ENCODE measurements around the gene MYO5C. TPM values are rescaled to one million over a fixed set of nuclear protein-coding genes. Genes with fewer than 3 reads are reported as not detected.

The MYO5C gene
- total RNA-seq, 1 experiment from 2014 or later, result 28.2 TPM

DNA sequence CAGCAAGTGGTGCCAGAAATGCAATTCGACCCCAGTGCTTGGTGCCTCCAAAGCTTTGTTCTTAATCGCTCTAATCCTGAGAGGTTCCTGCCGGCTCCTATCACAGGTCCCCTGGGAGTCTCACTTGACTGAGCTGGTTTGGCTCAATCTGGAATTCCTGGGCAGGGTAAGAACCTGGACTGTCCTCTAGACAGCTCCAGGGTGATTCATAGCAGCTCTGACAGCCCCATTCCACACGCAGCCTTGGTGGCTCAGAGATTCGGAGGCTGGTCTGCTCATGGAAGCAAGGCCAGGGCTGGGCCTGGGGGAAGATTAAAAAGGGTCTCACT, 37.9 kb downstream of the MYO5C start:
- H3K4me1 ChIP-seq (ENCODE audit: control insufficient read depth, insufficient read depth, low read length), result peaks cover 14% of the 10 kb centered on the region
- in situ Hi-C loops (cut with HindIII; ENCODE audit: low pct_unique_long_range_greater_than_20kb, low sequenced_read_pairs), result no loop called here
- no peaks in the 10 kb centered on the region for H3K27me3 ChIP-seq (ENCODE audit: control insufficient read depth, insufficient read depth, low read length)
- CTCF ChIA-PET, result interaction anchor here (1.0 kb wide), 1 partner anchor 52 kb away, joined by 3 read pairs; no protein-coding TSS in a partner anchor
- intact Hi-C loops (cut with micrococcal nuclease; ENCODE audit: unreplicated experiment), result loop anchor here (10.0 kb wide), 4 partner anchors 77 to 307 kb away; partner anchors contain the start of genes ARPP19 and MYO5A
- no peak overlapping the region for H3K27ac ChIP-seq (ENCODE audit: low read length)
- H3K9me3 ChIP-seq (ENCODE audit: control insufficient read depth, insufficient read depth, low read depth, low read length), result no peaks in the 10 kb centered on the region
- POLR2A ChIA-PET, result interaction anchor here (0.6 kb wide), 1 partner anchor 78 kb away, joined by 3 read pairs; no protein-coding TSS in a partner anchor
- no peak for DNase-seq (ENCODE audit: low read depth, low spot score)
- no peaks in the 10 kb centered on the region for H3K36me3 ChIP-seq (ENCODE audit: control insufficient read depth, insufficient read depth, low read length)
- no peak for TF ChIP-seq POLR2AphosphoS5 (IDR thresholded peaks at IDR 0.05; ENCODE audit: low read depth, low read length)
- TF ChIP-seq, protein P1, sequence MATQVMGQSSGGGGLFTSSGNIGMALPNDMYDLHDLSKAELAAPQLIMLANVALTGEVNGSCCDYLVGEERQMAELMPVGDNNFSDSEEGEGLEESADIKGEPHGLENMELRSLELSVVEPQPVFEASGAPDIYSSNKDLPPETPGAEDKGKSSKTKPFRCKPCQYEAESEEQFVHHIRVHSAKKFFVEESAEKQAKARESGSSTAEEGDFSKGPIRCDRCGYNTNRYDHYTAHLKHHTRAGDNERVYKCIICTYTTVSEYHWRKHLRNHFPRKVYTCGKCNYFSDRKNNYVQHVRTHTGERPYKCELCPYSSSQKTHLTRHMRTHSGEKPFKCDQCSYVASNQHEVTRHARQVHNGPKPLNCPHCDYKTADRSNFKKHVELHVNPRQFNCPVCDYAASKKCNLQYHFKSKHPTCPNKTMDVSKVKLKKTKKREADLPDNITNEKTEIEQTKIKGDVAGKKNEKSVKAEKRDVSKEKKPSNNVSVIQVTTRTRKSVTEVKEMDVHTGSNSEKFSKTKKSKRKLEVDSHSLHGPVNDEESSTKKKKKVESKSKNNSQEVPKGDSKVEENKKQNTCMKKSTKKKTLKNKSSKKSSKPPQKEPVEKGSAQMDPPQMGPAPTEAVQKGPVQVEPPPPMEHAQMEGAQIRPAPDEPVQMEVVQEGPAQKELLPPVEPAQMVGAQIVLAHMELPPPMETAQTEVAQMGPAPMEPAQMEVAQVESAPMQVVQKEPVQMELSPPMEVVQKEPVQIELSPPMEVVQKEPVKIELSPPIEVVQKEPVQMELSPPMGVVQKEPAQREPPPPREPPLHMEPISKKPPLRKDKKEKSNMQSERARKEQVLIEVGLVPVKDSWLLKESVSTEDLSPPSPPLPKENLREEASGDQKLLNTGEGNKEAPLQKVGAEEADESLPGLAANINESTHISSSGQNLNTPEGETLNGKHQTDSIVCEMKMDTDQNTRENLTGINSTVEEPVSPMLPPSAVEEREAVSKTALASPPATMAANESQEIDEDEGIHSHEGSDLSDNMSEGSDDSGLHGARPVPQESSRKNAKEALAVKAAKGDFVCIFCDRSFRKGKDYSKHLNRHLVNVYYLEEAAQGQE (IDR thresholded peaks at IDR 0.05; ENCODE audit: insufficient read depth in 1 of 2, low read depth in 2 of 2, low read length in 1 of 2), result no peak
- no peak for TF ChIP-seq TCF7L2 (IDR thresholded peaks at IDR 0.05; ENCODE audit: low read depth, low read length)
- TF ChIP-seq CTCF (IDR thresholded peaks at IDR 0.05), result no peak
- no peak for TF ChIP-seq SIN3A (IDR thresholded peaks at IDR 0.05; ENCODE audit: borderline replicate concordance, insufficient read depth, low read depth, low read length)
- no peak for ATAC-seq
- H3K4me3 ChIP-seq (ENCODE audit: low read depth in 2 of 2, low read length in 2 of 2), result no peak overlapping the region
- no TSS peak for BruUV-seq (replicated peaks)

GRCh38 chr15:52256930-52257733, 38.5 kb downstream of the MYO5C start:
- TF ChIP-seq POLR2AphosphoS5 (IDR thresholded peaks at IDR 0.05; ENCODE audit: low read depth, low read length) (no peak), SIN3A (IDR thresholded peaks at IDR 0.05; ENCODE audit: borderline replicate concordance, insufficient read depth, low read depth, low read length) (no peak), TCF7L2 (IDR thresholded peaks at IDR 0.05; ENCODE audit: low read depth, low read length) (no peak), CTCF (IDR thresholded peaks at IDR 0.05) (no peak)
- TF ChIP-seq, protein P1 (IDR thresholded peaks at IDR 0.05; ENCODE audit: insufficient read depth in 1 of 2, low read depth in 2 of 2, low read length in 1 of 2), result no peak
- Histone ChIP-seq H3K36me3 (ENCODE audit: control insufficient read depth, insufficient read depth, low read length) (no peaks in the 10 kb centered on the region), H3K4me1 (ENCODE audit: control insufficient read depth, insufficient read depth, low read length) (peaks cover 15% of the 10 kb centered on the region), H3K27me3 (ENCODE audit: control insufficient read depth, insufficient read depth, low read length) (no peaks in the 10 kb centered on the region), H3K9me3 (ENCODE audit: control insufficient read depth, insufficient read depth, low read depth, low read length) (no peaks in the 10 kb centered on the region), H3K27ac (ENCODE audit: low read length) (no peak overlapping the region), H3K4me3 (ENCODE audit: low read depth in 2 of 2, low read length in 2 of 2) (no peak overlapping the region)
- POLR2A ChIA-PET, result interaction anchor here (0.6 kb wide), 2 partner anchors 31 to 77 kb away, joined by 3 to 8 read pairs; no protein-coding TSS in a partner anchor
- ATAC-seq, result no peak
- DNase-seq (ENCODE audit: low read depth, low spot score), result no peak
- intact Hi-C loops (cut with micrococcal nuclease; ENCODE audit: unreplicated experiment) (loop anchor here (1.0 to 10.0 kb wide), 5 partner anchors 78 to 478 kb away; partner anchors contain the start of genes ARPP19 and MYO5A), in situ Hi-C loops (cut with HindIII; ENCODE audit: low pct_unique_long_range_greater_than_20kb, low sequenced_read_pairs) (no loop called here)
- BruUV-seq (replicated peaks), result no TSS peak
- CTCF ChIA-PET, result interaction anchor here (0.6 to 1.0 kb wide), 6 partner anchors 23 to 1469 kb away, joined by 3 to 6 read pairs (median 4); no protein-coding TSS in a partner anchor

Measured in Panc1 (cell line).